Activated T-cell treated with anti-CD3 and anti-CD28 coated beads, Interleukin-2, amount 50 U/mL, for 4 hours (primary cell): ENCODE results near the gene ABCE1. TPM values are rescaled to one million over a fixed set of nuclear protein-coding genes. Genes with fewer than 3 reads are reported as not detected.
"Not testable (repeated sequence)": the region's sequence is repeated elsewhere in the genome, so short reads cannot be mapped to it uniquely, and the experiment has no call there.

Source experiments
- ATAC-seq, 2 donors: fragments of 200-7000 bp; cut with Tn5 transposase; one replicate each; pipeline ENCODE4 v1.10.0; 2021
- DNase-seq: peaks from one replicate; pipeline ENCODE4 v3.0.0-alpha.2; 2020
- H3K27me3 Mint-ChIP-seq: one replicate; pipeline ENCODE4 v1.8.0; 2021; ENCODE audit warnings: low read depth, mixed read lengths
- H3K36me3 Mint-ChIP-seq: one replicate; pipeline ENCODE4 v1.8.0; 2022; ENCODE audit warnings: mixed read lengths; ENCODE audit not compliant: insufficient read depth
- H3K4me1 Mint-ChIP-seq: one replicate; pipeline ENCODE4 v1.8.0; 2021; ENCODE audit warnings: low read depth, mixed read lengths
- H3K4me3 Mint-ChIP-seq: one replicate; pipeline ENCODE4 v1.8.0; 2021; ENCODE audit warnings: mild to moderate bottlenecking, moderate library complexity, mixed read lengths
- H3K9me3 Mint-ChIP-seq: one replicate; pipeline ENCODE4 v1.8.0; 2021; ENCODE audit warnings: mixed read lengths
- total RNA-seq, 3 donors: library from RNA; stranded (reverse); gene quantifications; one replicate each; pipeline ENCODE4 v1.2.1, GENCODE V29; 2021

Gene ABCE1
- total RNA-seq, 3 donors from 2014 or later = 229 to 243 (median 239) TPM

- ATAC-seq = peak; percentile 29 to 42
- Mint-ChIP-seq H3K9me3 (no peaks in the 10 kb centered on the region), H3K36me3 (peaks cover 44% of the 10 kb centered on the region), H3K4me1 (peaks cover 50% of the 10 kb centered on the region), H3K27me3 (no peaks in the 10 kb centered on the region), H3K4me3 (no peak overlapping the region)
- no peak for DNase-seq
These were observed 34.5 kb downstream of the ABCE1 start for GRCh38 chr4:145132511-145133098.

- Mint-ChIP-seq H3K4me1 (peaks cover 38% of the 10 kb centered on the region), H3K36me3 (peaks cover 53% of the 10 kb centered on the region), H3K4me3 (peak overlapping the region; percentile 11)
- not testable (repeated sequence) for H3K9me3 Mint-ChIP-seq, H3K27me3 Mint-ChIP-seq, ATAC-seq, DNase-seq
These were observed 38.1 kb downstream of the ABCE1 start for GRCh38 chr4:145136219-145136618.

GRCh38 chr4:145148980-145149379 lies 50.9 kb downstream of the ABCE1 start:
- peaks cover 54% of the 10 kb centered on the region for H3K36me3 Mint-ChIP-seq
- H3K4me3 Mint-ChIP-seq = no peak overlapping the region
- peaks cover 5% of the 10 kb centered on the region for H3K4me1 Mint-ChIP-seq
- no peak for ATAC-seq
- no peak for DNase-seq
- no peaks in the 10 kb centered on the region for H3K27me3 Mint-ChIP-seq
- H3K9me3 Mint-ChIP-seq = no peaks in the 10 kb centered on the region

- DNase-seq (no peak), ATAC-seq (no peak)
- H3K4me3 Mint-ChIP-seq = no peak overlapping the region
- H3K9me3 Mint-ChIP-seq = no peaks in the 10 kb centered on the region
- peaks cover 6% of the 10 kb centered on the region for H3K4me1 Mint-ChIP-seq
- H3K27me3 Mint-ChIP-seq = no peaks in the 10 kb centered on the region
- peaks cover 41% of the 10 kb centered on the region for H3K36me3 Mint-ChIP-seq
These were observed 55.2 kb downstream of the ABCE1 start for GRCh38 chr4:145153181-145153903.

- ATAC-seq = no peak
- H3K4me3 Mint-ChIP-seq = no peak overlapping the region
- no peak for DNase-seq
- no peaks in the 10 kb centered on the region for H3K9me3 Mint-ChIP-seq
- H3K27me3 Mint-ChIP-seq = no peaks in the 10 kb centered on the region
- H3K36me3 Mint-ChIP-seq = peaks cover 41% of the 10 kb centered on the region
- H3K4me1 Mint-ChIP-seq = peaks cover 6% of the 10 kb centered on the region
These were observed 55.8 kb downstream of the ABCE1 start for GRCh38 chr4:145153904-145154298.

- no peaks in the 10 kb centered on the region for H3K27me3 Mint-ChIP-seq
- DNase-seq = no peak
- H3K9me3 Mint-ChIP-seq = no peaks in the 10 kb centered on the region
- peaks cover 4% of the 10 kb centered on the region for H3K4me1 Mint-ChIP-seq
- H3K4me3 Mint-ChIP-seq = no peak overlapping the region
- peaks cover 39% of the 10 kb centered on the region for H3K36me3 Mint-ChIP-seq
- ATAC-seq = no peak
These were observed 56.5 kb downstream of the ABCE1 start for GRCh38 chr4:145154573-145154972.

- Mint-ChIP-seq H3K4me3 (no peak overlapping the region), H3K4me1 (peaks cover 4% of the 10 kb centered on the region), H3K27me3 (no peaks in the 10 kb centered on the region), H3K36me3 (peaks cover 33% of the 10 kb centered on the region), H3K9me3 (no peaks in the 10 kb centered on the region)
- ATAC-seq (no peak), DNase-seq (no peak)
These were observed 57.3 kb downstream of the ABCE1 start for GRCh38 chr4:145155268-145155870.

GRCh38 chr4:145156986-145157385 lies 58.9 kb downstream of the ABCE1 start:
- no peak for ATAC-seq
- no peak for DNase-seq
- Mint-ChIP-seq H3K36me3 (peaks cover 34% of the 10 kb centered on the region), H3K4me3 (no peak overlapping the region), H3K27me3 (no peaks in the 10 kb centered on the region), H3K9me3 (no peaks in the 10 kb centered on the region), H3K4me1 (peaks cover 6% of the 10 kb centered on the region)

- Mint-ChIP-seq H3K4me3 (no peak overlapping the region), H3K9me3 (no peaks in the 10 kb centered on the region), H3K4me1 (peaks cover 3% of the 10 kb centered on the region), H3K36me3 (peaks cover 31% of the 10 kb centered on the region), H3K27me3 (no peaks in the 10 kb centered on the region)
- DNase-seq (no peak), ATAC-seq (no peak)
These were observed 63.4 kb downstream of the ABCE1 start for GRCh38 chr4:145161549-145161948.

- DNase-seq (no peak), ATAC-seq (no peak)
- Mint-ChIP-seq H3K27me3 (no peaks in the 10 kb centered on the region), H3K4me1 (peaks cover 18% of the 10 kb centered on the region), H3K36me3 (peaks cover 40% of the 10 kb centered on the region), H3K4me3 (no peak overlapping the region), H3K9me3 (no peaks in the 10 kb centered on the region)
These were observed 69.8 kb downstream of the ABCE1 start for GRCh38 chr4:145167887-145168286.

GRCh38 chr4:145168581-145169187 lies 70.6 kb downstream of the ABCE1 start:
- Mint-ChIP-seq H3K9me3 (no peaks in the 10 kb centered on the region), H3K4me3 (no peak overlapping the region), H3K36me3 (peaks cover 40% of the 10 kb centered on the region), H3K4me1 (peaks cover 22% of the 10 kb centered on the region), H3K27me3 (no peaks in the 10 kb centered on the region)
- DNase-seq (no peak), ATAC-seq (no peak)

- H3K9me3 Mint-ChIP-seq = no peaks in the 10 kb centered on the region
- no peak overlapping the region for H3K4me3 Mint-ChIP-seq
- peaks cover 34% of the 10 kb centered on the region for H3K4me1 Mint-ChIP-seq
- peaks cover 50% of the 10 kb centered on the region for H3K36me3 Mint-ChIP-seq
- no peak for ATAC-seq
- no peak for DNase-seq
- H3K27me3 Mint-ChIP-seq = no peaks in the 10 kb centered on the region
These were observed 72.1 kb downstream of the ABCE1 start for GRCh38 chr4:145170223-145170622.

- H3K4me1 Mint-ChIP-seq = peaks cover 45% of the 10 kb centered on the region
- DNase-seq = no peak
- H3K4me3 Mint-ChIP-seq = no peak overlapping the region
- peaks cover 46% of the 10 kb centered on the region for H3K36me3 Mint-ChIP-seq
- no peaks in the 10 kb centered on the region for H3K9me3 Mint-ChIP-seq
- H3K27me3 Mint-ChIP-seq = no peaks in the 10 kb centered on the region
- no peak for ATAC-seq
These were observed 73.8 kb downstream of the ABCE1 start for GRCh38 chr4:145171911-145172310.

GRCh38 chr4:145176641-145177432 lies 78.7 kb downstream of the ABCE1 start:
- H3K36me3 Mint-ChIP-seq = peaks cover 22% of the 10 kb centered on the region
- H3K27me3 Mint-ChIP-seq = no peaks in the 10 kb centered on the region
- no peak for DNase-seq
- H3K4me1 Mint-ChIP-seq = peaks cover 48% of the 10 kb centered on the region
- no peak for ATAC-seq
- peak overlapping the region; percentile 88 for H3K4me3 Mint-ChIP-seq
- H3K9me3 Mint-ChIP-seq = no peaks in the 10 kb centered on the region
